HG02885 (cell line): Measurements from ENCODE around the gene MICB.
"Not testable (repeated sequence)": the region's sequence is repeated elsewhere in the genome, so short reads cannot be mapped to it uniquely, and the experiment has no call there.

Experiments used
- ATAC-seq: cut with Tn5 transposase; IDR thresholded peaks from one replicate; pipeline ENCODE4 v1.9.1; 2021; ENCODE audit warnings: mild to moderate bottlenecking; ENCODE audit not compliant: unreplicated experiment, poor library complexity

Gene MICB

DNA sequence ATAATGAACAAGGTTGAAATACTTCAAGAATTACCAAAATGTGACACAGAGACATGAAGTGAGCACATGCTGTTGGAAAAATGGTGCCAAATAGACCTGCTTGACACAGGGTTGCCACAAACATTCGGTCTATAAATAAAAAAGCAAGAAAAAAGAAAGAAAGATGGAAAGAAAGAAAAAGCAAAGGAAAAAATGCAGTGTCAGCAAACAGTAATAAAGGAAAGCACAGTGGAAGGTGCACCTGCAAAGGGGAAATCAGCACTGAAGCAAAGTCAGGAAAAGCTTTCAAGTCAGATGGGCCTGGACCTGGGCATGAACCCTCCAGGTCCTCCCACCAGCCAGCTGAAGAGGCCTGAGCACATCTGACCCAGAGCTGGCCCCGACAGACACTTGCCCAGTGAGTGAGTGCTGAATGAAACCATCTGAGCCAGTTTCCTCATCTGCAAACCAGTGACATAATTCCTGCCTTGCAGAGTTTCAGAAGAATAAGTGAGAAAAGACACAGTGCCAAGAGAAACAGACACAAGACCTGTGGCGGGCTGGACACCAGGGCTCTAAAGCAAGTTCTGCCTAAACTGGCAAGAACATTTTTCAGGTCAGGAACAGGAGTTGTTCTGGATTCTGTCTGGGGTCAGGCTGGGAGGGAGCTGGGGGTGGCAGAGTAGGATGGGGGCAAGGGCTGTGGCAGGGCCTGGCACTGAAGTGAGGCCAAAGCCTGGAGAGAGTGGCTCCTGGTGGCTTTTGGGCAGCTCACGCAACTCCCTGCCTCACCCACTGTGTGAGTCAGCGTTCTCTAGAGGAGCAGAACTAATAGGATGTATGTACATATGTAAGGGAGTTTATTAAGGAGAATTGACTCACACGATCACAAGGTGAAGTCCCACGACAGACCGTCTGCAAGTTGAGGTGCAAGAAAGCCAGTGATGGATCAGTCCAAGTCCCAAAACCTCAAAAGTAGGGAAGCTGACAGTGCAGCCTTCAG lies 23.9 kb upstream of the MICB start:
- ATAC-seq, result no peak

DNA sequence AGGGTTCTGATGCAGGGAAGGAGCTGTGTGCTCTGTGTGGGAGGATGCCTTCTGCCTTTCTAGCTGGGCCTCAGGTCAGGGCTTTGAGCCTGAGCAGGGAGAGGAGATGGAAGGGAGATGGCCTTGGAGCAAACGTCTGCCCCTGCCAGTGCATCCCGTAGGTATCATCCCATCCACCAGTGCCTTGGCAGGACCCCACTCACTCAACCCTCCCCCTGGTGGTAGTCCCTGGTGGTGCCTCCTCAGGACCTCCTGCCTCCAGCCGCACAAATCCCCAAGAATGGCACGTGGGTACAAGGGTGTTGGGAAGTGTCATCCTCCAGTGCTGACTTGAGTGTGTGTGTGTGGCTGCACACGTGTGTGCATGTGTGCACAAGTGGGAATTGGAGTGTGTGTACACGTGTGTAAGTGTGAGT lies 23.1 kb upstream of the MICB start:
- no peak for ATAC-seq

DNA sequence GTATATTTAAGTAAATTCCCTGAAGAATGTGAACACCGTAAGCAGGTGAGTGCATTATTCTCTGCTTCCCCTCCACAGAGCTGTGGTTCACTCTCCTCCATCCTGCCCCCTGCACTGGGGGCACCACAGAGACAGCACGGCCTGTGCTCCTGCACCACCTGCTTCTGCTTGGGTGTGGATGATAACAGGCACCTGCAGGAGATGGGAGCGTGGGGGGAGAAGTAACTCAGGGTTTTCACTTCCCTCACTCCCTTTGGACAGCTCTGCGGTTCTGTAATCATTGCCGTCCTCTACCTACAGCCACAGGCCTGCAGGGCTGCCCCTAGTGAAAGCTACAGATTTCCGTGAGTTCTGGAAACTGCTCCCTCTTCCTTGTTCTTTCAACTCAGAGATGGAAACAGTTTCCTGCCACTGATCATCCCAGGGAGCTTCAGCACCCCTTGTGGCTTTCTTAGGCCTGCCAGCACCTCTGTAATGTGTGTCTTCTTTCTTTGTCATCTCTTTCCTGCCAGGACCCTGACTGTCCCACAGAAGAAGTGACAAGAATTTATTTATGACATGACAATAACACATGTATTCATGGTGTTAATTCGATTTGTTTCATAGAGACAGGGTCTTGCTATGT lies 21.3 kb upstream of the MICB start:
- ATAC-seq, result no peak

DNA sequence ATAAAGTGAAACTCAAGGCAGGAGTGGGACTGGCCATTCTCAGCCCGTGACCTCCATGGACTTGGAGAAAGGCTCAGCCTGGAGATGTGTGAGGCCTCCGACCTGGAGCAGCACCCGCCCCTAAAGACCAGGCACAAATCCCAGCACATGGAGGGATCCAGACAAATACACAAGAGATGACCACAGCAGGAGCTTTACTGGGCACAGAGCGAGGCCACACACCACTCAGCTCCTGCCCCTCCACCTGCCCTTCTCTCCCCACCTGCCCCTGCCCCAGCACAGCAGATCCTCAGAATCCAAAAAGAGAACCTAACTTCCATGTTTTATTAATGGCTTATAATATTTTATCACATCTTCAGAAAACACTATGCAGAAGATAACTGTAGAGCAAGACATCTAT lies 20.4 kb upstream of the MICB start:
- ATAC-seq, result no peak

DNA sequence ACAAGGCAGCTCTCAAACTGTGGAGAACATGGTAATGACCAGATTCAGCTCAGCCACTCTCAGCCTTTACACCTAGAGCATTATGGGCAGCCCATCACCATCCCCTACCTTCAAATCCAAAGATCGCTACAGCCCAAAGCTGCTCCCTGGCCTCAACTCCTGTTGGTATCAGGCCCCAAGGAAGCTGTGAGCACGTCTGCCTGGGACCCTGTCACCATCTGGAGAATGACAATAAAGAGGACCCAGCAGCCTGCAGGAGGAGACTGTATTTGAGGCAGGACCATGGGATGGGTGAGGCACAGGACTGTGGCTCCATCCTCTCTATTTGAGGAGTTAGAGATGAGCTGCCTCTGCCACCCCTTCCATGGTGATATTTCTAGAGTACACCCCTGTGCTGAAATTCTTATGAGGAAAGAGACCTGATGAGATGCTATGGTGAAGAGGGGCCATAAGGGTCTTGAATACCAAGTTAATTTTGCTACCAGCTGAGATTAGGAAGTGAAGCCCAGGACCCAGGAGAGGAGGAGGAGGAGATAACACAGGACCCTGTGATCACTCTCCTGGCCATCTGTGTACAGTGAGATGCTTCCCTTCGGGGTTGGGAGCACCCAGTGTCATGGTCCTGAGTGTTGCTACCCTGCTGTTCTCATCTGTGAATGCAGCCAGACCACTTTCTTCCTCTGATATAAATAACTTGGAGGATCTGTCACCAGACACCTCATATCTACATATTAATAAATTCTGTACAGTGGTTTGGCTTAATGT lies 19.6 kb upstream of the MICB start:
- no peak for ATAC-seq

DNA sequence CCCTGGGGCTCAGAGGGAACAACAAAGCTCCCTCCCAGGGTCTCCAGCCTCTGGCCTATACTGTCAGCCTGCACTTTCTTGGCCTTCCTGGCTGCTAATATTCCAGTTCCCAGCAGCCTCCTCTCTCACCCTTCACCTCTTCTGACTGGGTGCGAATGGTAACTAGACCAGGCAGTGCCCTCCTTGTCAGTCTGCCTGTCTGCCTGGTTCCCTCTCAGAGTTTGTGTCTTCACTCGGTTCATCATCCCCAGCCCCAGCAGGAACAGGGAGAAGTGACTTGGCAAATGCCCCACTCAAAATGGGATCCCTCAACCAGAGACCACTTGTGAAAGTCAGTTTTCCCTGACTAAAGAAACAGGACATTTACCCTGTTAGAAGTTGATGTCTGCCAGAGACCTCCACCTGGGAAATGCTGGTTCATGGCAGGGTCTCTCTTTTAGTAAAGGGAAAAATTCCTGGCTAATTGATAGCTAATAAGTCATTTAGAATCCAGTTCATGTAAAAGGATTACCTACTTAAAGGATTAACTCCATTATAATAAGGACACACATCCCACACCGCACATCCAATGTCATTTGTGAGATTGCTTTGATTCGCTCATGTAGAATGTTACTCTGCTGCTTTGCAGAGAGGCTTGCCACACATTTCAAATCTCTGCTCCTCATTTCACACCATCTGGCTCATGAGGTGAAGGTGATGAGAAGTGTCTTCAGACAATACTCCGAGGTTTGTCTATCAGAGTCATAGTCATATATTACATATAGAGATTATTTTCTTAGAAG lies 18.6 kb upstream of the MICB start:
- ATAC-seq, result no peak

DNA sequence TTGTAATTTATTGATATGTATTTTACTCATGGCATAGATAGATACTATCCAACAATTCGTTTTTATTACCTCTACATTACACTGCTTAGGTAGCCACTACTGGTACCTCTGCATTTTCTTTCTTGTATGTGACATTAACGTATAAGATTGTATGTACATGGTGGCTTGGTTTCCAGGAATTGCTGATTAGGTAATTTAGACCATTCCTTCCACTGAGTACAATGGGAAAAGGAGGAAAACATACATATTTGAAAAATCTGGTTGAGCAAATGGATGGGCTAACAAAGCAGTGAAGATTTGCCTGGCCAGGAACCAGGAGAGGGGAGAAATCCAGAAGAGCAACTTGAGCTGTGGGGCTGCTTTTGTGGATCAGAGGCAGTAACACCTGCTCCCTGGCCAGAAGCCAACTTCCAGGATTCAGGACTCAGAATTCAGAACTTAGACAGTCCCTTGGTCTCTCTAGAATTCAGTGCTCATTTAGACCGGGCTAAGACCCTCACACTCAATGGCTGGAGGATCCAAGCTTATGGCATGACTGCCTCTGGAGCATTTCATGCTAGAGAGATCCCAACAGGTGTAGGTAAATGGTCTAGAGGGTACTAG lies 17.9 kb upstream of the MICB start:
- ATAC-seq, result no peak

DNA sequence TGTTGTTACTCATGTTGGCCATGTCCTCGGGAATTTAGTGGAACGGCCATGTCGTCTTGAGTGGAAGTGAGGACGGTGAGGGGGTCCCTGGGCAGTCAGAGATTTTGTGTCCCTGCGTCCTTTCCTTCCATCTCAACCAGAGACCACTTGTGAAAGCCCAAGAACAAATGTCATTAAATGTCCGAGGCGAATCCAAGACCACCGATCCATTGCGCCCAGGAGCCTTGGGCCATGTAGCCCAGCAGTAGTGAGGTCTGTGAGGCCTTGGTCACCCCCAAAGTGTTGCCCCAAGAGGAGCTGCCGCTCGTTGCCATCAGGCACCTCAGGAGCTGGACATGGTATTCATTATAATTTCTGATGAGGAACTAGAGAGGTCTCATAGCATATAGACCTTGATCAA lies 17.4 kb upstream of the MICB start:
- no peak for ATAC-seq

DNA sequence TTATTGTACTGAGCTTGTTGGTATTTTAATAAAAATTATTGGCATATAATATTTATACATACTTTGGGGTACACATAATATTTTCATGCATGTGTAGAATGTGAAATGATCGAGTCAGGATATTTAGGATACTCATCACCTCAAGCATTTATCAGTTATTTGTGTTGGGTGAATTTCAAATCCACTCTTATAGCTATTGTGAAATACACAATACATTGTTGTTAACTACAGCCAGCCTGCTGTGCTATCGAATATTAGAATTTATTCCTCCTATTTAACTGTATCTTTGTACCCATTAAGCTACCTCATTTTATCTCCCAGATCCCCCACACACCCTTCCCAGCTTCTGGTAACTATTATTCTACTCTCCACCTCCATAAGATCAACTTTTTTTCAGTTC lies 14.6 kb upstream of the MICB start:
- ATAC-seq, result no peak

DNA sequence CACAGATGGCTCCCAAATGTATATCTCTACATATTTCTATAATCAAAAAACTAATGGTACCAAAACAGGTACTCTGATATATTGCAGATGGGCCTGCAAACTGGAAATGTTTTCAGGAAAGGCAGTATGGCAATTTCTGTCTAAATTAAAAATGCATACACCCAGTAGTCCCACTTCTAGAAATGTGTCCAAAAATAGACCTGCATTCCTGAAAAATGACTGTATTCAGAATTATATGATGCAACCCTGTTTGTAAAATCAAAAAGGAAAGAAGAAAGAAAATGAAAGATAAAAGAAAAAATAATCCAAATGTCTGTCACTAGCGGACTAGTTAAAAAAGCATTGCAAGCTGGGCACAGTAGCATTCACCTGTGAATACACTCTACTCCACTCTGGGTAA lies 12.9 kb upstream of the MICB start:
- no peak for ATAC-seq

DNA sequence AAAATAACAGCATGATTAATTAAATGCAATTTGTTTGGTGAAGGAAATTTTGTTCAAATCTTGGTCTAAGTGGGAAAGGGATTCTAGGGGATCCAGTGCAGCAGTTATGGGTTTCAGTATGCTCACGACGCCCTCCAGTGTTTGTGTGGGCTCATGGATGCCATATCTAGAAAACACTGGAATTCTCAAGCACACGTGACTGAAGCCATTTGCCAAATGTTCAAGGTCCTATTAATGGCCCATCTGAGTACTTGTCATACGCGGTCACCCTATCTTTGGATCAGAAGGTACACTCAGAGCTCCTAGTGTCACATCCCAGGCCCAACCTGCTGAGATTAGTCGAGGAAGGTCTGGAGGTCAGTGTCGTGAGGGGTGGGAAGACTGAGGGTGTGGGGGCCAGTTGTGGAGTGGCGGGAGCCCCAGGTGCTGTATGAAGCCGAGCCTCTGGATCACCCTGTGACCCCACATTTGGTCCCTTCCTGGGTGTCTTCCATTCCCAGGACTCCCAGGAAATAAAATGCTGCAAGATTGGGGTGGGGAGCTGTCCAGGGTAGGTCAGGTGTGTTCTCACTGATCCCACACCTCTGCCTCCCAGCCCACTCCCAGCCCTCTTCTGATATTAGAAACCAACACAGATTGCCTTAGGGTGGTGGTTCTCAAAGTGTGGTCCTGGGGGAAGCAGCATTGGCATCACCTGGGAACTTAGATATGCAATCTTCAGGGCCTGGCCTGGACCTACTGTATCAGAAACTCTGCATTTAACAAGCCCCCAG lies 11.7 kb upstream of the MICB start:
- not testable (repeated sequence) for ATAC-seq

DNA sequence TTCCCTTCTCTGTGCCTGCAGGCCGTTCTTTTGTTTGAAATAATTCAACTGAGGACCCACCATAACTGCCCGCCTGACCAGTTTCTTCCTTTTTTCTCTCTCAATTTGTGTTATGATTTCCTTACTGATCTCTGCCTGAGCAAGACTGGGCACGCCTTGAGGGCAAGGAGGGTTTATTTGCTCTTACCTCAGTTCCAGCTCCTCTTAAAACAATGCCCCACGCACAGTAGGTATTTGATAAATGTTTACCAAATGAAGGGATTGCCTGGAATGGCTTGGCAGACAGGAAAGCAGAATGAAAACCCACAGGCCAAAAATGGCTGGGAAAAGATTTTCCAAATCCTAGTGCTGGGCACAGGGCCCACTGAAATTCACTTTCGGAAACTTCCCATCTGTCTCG lies 10.3 kb upstream of the MICB start:
- not testable (repeated sequence) for ATAC-seq

DNA sequence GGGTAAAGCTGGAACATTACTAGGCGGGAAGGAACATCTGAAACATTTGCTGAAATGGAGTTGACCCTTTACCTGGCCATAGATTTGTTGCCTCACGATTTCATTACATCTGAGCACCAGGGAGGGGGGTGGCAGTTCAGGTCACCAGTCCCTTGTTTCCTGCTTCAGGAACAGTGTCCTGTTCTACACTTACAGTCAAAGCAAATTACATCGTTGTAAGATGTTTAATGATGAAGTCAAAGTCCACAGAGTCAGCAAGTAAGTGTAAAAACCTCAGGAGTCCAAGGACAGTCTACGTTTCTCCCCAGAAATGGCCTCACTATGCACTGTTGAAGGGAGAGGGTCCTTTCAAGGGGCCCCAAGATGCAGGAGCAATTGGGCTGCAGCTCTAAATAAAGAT lies 8.9 kb upstream of the MICB start:
- no peak for ATAC-seq

DNA sequence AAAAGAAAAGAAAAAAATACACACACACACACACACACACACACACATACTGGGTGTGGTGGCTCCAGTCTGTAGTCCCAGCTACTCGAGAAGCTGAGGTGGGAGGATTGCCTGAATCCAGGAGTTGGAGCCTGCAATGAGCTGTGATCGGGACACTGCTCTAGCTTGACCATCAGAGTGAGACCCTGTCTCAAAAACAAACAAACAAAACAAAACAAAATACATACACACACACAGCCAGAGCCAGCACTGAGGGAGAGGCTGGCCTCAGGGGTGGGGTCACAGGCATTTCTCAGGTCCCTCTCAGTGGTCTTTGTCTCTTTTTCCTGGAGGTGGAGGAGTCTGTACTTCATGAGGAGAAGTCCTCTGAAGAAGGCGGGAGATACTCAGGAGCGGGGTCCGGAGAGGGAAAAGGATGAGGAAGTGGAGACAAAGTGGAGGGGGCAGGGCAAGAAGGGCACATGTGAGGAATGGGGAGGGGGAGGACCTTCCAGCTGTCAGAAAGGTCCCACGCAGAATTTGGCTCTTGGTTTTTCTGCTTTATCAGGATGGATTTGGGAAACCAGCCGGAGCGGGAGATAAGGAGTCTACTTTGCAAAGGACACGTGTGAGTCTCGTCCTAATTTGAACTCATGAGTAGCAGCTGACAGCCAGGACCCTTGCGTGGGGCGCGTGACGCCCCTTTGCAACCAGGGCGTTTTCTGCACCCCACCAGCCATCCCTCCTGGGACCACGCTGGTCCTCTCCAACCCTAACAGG lies 7.7 kb upstream of the MICB start:
- ATAC-seq, result no peak

DNA sequence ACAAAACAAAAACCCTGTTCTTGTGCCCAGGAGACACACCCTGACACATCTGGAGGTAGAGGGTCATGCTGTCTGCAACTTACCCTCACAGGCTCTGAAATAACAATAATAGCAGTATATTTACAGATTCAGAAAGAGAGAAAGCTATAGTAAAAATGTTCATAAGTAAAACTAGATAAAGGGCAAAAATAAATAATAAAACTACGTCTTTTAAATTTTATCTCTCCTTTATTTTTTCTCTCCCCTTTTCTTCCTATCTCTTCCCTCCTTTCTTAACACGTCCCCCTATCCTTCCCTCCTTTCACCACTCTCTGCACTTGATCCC lies 4.4 kb upstream of the MICB start:
- ATAC-seq, result not testable (repeated sequence)

DNA sequence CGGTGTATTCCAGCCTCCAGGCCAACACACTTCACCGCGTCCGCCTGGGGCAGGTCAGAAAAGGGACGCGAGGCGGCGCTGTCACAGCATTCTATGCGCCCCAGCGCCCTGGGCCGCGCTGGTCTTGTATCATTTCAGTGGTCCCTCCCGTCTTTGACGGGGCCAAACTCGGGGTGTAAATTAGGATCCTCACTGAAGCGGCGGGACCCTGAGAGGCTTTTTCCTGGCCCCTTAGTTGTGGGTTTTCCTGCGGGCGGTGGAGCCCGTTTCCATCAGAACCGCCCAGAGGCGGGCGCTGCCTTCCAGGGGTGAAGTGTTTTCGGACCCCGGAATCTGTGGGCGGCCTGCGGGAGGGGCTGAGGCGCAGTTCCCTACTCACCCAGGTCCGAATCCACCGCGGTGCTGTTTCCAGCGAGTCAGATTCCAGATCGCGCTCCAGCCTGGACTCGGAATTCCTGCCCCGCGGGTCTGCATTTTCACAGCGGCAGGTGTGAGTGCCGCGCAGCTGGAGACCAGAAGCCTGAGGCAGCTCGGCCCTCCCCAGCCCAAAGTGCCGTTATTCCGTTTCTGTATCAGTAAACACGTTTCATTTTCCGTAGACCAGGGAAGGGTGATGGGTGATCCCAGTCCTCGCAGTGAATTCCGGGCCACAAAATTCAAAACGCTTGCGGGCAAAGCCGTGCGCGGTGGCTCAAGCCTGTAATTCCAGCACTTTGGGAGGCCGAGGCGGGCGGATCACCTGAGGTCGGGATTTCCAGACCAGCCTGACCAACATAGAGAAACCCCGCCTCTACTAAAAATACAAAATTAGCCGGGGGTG lies 3.9 kb upstream of the MICB start:
- ATAC-seq, result peak; percentile 41

DNA sequence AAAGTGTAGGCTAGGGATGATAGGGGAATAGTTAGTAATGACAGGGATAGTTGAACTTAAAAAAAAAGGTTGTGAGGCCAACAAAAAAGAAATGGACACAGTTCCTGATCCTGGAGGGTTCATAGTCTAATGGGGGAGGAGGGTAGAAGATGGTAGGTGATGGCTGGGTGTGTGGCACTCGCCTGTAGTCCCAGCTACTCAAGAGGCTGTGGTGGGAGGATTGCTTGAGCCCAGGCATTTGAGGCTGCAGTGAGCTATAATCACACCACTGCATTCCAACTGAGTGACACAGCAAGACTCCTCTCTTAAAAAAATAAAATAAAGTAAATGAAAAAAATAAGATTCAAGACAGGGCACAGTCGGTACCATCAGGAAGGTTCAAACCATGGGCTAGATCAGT lies 2.4 kb upstream of the MICB start:
- no peak for ATAC-seq

DNA sequence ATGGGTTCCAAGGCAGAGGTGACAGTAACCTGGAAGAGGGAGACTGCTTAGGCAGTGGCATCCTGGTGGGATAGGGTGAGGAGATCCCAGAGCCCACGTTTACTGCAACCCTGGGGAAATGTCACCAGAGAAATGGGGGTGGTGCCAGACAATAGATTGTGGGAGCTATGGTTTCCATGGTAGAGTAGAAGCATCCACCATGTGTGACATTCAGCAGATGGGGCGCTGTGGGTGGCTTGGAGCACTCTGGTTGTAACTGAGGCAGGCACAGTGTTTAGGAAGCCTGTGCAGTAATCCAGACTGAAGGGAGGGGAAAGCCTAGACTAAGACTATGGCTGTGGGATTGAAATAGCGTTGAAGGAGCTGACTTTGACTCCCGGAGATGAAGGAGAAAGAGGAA lies 1.1 kb upstream of the MICB start:
- not testable (repeated sequence) for ATAC-seq
